GM13976 (cell line): ENCODE data around the gene CACYBP.

Experiments used
- DNase-seq: peaks from one replicate; pipeline ENCODE4 v3.0.0; 2012; ENCODE audit warnings: low spot score
- CTCF ChIP-seq: IDR thresholded peaks from 2 replicates; pipeline ENCODE4 v1.5.1; 2012; ENCODE audit warnings: borderline replicate concordance, mild to moderate bottlenecking; ENCODE audit not compliant: insufficient read depth; ENCODE audit errors: extremely low read depth, missing control alignments, control extremely low read depth
- in situ Hi-C: fragments of 300-500 bp; cut with MboI; formaldehyde crosslinking; loops from one replicate; pipeline ENCODE4 v1.12.0; 2022; ENCODE audit warnings: low sequenced_read_pairs, mixed read lengths, inconsistent platforms; ENCODE audit not compliant: unreplicated experiment

The CACYBP gene

GRCh38 chr1:174988539-174988938 lies 11.2 kb upstream of the CACYBP start:
- no peak for DNase-seq
- TF ChIP-seq CTCF: no peak
- in situ Hi-C loops: no loop called here

DNA sequence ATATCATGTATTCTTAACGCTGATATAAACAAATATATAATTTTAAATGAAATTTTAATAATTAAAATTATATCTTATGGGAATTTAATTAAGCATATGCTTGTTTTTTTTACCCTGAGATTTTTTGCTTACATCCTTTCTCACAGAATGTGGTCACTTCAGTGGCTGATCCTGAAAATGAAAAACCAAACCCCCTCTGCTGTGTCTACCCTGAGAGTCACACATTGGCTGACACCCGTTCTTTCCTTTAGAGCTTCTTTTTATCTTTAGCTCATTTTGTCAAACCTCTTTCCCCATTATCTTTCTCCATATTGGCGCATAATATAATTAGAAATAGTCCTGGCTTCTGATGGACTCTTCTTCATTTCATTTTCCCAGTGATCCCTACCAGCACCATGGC lies 10.8 kb upstream of the CACYBP start:
- no peak for TF ChIP-seq CTCF
- in situ Hi-C loops: no loop called here
- peak; percentile 45 for DNase-seq

DNA sequence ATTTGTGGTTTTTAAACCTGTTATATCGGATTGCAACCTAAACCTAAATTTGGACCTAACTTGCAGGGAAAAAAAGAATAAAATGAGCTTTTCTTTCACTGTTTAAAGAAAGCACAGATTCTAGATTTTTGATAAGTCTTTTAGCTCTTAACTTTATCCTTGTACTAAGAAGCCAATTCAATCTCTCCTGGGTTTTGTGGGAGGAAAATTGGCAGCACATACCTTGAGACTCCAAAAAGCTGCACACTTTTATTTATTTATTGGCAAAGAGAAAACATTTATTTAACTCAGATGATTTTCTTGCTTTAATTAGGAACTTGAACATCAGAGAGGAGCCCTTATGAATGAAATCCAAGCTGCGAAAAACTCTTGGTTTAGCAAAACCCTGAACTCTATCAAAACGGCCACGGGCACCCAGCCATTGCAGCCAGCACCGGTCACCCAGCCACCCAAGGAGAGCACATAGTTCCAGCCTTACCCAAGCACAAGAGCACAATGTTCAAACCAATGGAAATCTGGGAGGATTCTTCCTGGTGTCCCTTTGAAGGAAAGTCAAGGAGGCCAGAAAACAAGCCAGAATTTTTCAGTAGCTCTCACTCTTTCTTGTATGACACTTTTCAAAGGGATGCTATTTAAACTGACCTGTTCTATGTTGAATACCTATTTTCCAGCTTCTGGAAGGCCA lies 10.1 kb upstream of the CACYBP start:
- in situ Hi-C loops: loop anchor here (5.0 to 10.0 kb wide), 2 partner anchors 217 to 735 kb away; no protein-coding TSS in a partner anchor
- no peak for TF ChIP-seq CTCF
- DNase-seq: no peak

- no peak for TF ChIP-seq CTCF
- in situ Hi-C loops: loop anchor here (5.0 to 10.0 kb wide), 2 partner anchors 218 to 736 kb away; no protein-coding TSS in a partner anchor
- DNase-seq: peak; percentile 36
Observed at GRCh38 chr1:174990382-174990999, 9.3 kb upstream of the CACYBP start.

GRCh38 chr1:174991473-174991872 lies 8.3 kb upstream of the CACYBP start:
- no peak for DNase-seq
- TF ChIP-seq CTCF: no peak
- in situ Hi-C loops: loop anchor here (5.0 to 10.0 kb wide), 2 partner anchors 219 to 737 kb away; no protein-coding TSS in a partner anchor

- TF ChIP-seq CTCF: no peak
- in situ Hi-C loops: loop anchor here (10.0 kb wide), 1 partner anchor 740 kb away; no protein-coding TSS in a partner anchor
- no peak for DNase-seq
Observed at GRCh38 chr1:174995121-174995520, 4.6 kb upstream of the CACYBP start.

- in situ Hi-C loops: loop anchor here (10.0 kb wide), 1 partner anchor 741 kb away; no protein-coding TSS in a partner anchor
Observed at GRCh38 chr1:174995916-174996315, 3.8 kb upstream of the CACYBP start.

More at GRCh38 chr1:174995916-174996315, 3.8 kb upstream of the CACYBP start:
- DNase-seq: no peak
- TF ChIP-seq CTCF: no peak
